Stimulated activated CD4-positive, alpha-beta T cell treated with anti-CD3 and anti-CD28 coated beads, Interleukin-4, amount 100 ng/mL, for 24 hours (primary cell): ENCODE measurements around the gene MBOAT7.
A peak's percentile ranks its signal among the peaks of the same experiment; 100 is the strongest.
"Not testable (repeated sequence)": the region's sequence is repeated elsewhere in the genome, so short reads cannot be mapped to it uniquely, and the experiment has no call there.

ENCODE experiments used
- DNase-seq: peaks from one replicate; pipeline ENCODE4 v3.0.0-alpha.2; 2020

The MBOAT7 gene

GRCh38 chr19:54209058-54209810, 19.9 kb upstream of the MBOAT7 start:
- no peak for DNase-seq

GRCh38 chr19:54208784-54209057, 19.3 kb upstream of the MBOAT7 start:
- DNase-seq, result peak; percentile 37

DNA sequence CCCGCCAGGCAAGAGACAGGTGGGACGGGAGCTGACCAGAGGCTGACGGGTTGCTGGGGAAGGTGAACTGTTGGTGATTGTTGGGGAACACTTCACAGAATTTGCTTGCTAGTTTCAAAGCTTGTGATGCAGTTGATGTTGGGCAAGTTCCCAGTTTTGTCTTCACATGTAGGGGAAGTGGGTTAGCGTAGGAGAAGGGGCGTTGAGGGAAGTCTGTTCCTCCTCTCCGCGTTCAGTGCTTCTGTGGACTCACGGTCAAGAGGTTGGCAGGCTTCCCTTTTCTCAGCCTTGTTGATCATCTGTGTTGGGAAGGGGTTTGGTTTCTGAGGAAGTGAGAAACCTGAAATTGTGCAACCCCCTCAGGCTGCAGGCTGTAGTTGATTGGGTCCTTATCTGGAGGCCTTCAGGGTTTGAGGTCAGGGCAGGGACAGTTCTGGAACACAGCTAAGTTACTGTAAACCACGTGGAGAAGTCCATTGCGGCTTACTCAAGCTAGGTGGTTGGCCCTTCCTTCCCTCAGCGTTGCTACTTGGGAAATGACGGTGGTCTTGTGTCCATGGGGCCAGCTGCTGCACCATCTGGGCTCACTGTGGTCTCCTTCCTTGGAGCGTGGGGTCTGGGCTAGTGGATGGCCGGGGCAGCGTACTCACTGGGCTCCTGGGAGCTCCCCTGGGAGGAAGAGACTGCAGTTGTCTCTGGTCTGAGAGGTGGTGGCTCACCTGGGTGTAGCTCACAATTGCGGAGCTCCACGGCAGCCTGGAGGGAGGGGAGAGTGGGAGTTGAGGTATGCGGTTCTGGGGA, 18.8 kb upstream of the MBOAT7 start:
- peak; percentile 62 for DNase-seq

DNA sequence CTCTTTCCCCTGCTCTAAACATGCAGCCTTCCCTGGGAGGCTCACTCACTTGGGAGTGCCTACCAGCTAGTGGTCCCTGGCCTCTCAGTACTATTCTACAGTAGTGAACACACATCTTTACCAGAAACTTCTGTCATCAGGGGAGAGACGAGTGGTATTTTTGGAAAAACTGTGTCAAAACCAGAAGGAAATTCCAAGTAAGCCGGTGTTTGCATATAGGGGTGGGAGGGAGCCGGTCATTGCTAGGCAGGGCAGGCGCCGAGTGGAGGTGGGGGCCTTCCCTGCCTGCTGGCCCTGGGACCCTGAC, 18.2 kb upstream of the MBOAT7 start:
- DNase-seq, result no peak

DNA sequence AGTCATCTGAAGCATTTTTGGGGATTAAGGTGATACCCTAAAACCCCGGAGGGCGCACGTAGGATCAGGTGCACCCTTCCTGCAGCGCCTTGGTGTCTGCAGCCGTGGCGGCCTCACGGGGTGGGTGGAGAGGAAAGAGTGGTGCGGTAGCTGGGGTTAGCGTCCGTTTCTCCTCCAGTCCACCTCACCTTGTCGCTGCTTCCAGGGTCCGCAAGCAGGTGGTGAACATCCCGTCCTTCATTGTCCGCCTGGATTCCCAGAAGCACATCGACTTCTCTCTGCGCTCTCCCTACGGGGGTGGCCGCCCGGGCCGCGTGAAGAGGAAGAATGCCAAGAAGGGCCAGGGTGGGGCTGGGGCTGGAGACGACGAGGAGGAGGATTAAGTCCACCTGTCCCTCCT, 17.8 kb upstream of the MBOAT7 start:
- not testable (repeated sequence) for DNase-seq

- DNase-seq, result no peak
These were observed 17.4 kb upstream of the MBOAT7 start for GRCh38 chr19:54206831-54207177.

GRCh38 chr19:54206030-54206830, 16.9 kb upstream of the MBOAT7 start:
- DNase-seq, result no peak

DNA sequence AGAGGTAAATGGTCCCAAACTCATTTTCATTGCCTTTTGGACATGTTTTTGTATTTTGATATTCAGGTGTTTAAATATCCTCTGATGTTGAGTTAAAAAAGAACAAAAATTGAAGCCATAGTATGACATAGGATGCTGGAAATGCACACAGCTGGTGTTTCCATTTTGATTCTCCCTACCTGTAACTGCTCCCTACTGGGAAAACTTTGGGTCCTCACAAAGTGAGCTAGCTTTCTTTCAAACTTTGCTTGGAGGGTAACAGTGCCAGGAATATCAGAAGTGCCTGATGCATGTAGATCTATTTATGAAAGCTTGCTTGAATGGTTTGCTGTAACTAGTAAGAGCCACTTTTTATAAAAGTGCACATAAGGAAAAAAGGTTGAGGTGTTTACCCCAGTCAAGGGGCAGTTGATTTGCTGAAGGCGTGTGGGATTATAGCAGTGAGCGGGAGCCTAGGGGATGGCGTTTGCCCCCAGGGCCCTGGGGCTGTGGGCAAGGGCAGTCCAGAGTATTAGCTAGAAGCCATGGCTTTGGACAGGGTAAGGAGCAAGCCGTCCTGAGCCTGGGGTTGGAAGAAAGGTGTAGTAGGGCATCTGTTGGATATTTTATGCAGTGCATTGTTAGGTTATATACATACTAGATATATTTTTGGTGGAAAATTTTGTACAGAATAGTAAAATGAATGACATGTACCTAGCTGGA, 15.5 kb upstream of the MBOAT7 start:
- DNase-seq, result no peak

- DNase-seq, result no peak
These were observed 13.8 kb upstream of the MBOAT7 start for GRCh38 chr19:54203151-54203611.

DNA sequence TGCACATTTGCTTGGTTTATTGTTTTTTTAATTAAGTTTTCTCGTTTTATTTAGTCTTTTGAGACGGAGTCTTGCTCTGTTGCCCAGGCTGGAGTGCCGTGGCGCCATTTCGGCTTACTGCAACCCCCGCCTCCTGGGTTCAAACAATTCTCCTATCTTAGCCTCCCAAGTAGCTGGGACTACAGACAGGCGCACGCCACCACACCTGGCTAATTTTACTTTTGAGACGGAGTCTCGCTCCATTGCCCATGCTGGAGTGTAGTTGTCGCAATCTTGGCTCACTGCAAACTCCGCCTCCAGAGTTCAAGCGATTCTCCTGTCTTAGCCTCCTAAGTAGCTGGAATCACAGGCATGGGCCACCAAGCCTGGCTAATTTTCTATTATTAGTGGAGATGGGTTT, 12.6 kb upstream of the MBOAT7 start:
- DNase-seq, result no peak

GRCh38 chr19:54201172-54201701, 11.9 kb upstream of the MBOAT7 start:
- no peak for DNase-seq

DNA sequence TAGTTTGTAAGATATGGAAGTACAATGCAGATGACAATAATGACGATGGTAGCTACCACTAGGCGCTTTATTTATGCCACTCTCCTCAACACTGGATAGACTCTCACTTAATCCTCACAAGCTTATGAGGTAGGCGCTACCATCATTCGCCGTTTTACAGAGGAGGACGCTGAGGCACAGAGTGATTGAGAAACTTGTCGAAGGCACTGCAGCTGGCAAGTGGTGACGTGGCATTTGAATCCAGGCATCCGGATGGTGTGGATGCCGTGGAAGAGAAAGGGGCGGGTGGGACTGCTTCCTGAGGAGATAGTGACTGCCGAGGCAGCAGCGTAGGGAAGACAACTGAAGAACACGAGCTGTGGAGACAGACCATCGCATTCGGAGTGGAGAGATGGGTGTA, 10.0 kb upstream of the MBOAT7 start:
- no peak for DNase-seq

- no peak for DNase-seq
These were observed 7.7 kb upstream of the MBOAT7 start for GRCh38 chr19:54197121-54197520.

- no peak for DNase-seq
These were observed 7.2 kb upstream of the MBOAT7 start for GRCh38 chr19:54196536-54196935.

DNA sequence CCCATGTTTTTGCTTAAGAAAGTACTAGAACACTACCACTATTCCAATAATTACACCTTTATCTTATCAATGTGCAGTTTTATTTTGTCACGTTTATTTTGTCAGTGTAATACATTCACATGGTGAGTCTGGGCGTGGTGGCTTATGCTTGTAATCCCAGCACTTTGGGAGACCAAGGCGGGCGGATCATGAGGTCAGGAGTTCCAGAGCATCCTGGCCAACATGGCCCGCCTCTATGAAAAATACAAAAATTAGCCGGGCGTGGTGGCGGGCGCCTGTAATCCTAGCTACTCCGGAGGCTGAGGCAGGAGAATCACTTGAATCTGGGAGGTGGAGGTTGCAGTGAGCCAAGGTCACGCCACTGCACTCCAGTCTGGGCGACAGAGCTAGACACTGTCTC, 5.1 kb upstream of the MBOAT7 start:
- not testable (repeated sequence) for DNase-seq

DNA sequence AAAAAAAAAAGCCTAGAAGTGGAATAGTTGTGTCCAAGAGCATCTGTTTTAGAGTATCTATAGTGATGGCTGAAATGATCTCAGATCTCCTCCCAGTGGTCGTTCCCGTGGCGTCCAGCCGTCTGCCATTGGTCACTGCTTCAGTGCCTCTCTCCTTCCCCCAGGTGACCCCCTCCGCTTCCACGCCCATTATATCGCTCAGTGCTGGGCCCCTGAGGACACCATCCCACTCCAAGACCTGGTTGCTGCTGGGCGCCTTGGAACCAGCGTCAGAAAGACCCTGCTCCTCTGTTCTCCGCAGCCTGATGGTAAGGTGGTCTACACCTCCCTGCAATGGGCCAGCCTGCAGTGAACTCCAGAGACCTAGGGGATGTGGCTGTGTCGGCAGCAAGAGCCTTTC, 3.6 kb upstream of the MBOAT7 start:
- DNase-seq, result no peak

DNA sequence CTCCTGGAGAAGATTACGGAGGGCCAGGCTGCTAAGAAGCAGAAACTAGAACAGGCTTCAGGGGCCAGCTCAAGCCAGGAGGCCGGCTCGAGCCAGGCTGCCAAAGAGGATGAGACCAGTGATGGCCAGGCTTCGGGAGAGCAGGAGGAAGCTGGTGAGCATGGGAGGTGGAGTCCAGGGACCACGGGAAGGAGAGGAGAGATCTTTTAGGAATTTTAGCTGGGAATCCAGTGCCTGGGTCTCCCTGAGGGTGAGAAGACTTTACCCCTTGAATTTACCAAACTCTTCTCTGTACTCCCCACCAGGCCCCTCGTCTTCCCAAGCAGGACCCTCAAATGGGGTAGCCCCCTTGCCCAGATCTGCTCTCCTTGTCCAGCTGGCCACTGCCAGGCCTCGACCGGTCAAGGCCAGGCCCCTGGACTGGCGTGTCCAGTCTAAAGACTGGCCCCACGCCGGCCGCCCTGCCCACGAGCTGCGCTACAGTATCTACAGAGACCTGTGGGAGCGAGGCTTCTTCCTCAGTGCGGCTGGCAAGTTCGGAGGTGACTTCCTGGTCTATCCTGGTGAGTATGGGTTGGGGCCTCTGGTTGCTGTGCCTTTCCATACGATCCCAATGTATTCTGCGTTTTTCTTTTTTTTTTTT, 2.6 kb upstream of the MBOAT7 start:
- DNase-seq, result no peak

DNA sequence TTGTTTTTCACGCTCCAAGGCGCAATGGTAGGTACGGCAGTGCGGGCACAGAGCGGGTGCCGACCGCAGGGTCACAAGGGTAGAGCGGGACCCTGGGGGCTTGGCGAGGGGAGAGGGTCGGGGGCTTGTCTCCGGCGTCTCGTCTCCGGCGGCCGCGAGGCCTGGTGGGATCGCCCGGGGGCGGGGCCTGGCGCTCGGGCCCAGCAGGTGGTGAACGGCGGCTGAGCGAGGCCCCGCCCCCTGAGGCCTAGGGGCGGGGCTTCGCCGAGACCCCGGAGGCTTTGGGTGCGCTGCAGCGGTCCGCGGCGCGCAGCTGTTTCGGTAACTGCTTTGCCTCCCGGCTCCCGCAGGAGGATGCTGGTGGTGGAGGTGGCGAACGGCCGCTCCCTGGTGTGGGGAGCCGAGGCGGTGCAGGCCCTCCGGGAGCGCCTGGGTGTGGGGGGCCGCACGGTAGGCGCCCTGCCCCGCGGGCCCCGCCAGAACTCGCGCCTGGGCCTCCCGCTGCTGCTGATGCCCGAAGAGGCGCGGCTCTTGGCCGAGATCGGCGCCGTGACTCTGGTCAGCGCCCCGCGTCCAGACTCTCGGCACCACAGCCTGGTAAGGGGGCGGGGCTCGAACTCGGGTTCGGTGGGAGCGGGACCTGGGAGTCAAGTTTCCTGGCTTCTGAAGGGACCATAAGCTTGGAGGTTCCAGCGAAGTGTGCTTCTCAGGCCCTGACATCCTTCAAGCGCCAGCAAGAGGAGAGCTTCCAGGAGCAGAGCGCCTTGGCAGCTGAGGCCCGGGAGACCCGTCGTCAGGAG, 1.8 kb upstream of the MBOAT7 start, which contains the start of gene TSEN34:
TSS of gene TSEN34 (plus strand) at position 298 of the 800 bp plus-strand sequence. CDS start at position 355, 57 bp downstream.
- DNase-seq, result peak; percentile 86

GRCh38 chr19:54190503-54191010, 1.2 kb upstream of the MBOAT7 start:
- peak; percentile 100 for DNase-seq

DNA sequence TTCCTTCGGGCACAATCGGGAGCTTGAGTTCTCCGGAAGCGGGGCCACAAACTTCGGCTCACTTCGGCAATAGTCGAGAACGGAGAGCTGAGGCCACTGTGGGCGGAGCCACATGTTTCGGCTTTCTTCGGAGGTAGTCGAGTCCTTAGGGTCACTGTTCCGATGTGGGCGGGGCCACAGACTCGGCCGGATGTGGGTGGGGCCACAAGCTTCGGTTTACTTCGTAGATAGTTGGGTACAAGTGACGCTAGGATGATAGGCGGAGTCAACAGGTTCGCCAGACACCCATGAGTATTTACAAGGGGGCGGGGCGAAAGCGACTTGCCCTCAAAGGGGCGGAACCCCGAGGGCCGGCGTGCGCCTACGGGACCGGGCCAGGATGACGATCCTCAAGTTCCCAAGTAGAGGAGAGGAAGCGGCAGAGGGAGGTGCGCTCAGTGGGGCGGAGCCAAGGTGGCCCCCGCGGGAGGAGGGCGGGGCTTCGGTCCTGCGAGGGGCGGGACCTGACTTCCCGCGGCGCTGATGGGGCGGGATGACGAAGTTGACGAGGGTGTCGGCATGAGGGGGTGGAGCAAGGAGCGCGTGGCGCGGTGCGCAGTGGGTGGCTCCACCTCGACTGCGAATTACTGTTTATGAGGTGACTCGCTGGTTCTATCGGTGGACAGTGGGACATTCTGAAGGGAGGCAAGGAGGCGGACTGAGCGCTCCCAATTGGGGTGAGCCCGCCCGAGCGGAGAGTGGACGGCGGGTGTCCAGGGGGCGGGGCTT, 539 bp upstream of the MBOAT7 start:
- peak; percentile 100 for DNase-seq
